Esophagus muscularis mucosa (tissue), 4 donors: ENCODE results near the gene KLHL3.

Experiments used
- EP300 ChIP-seq: sonication (generic); formaldehyde crosslinking; IDR thresholded peaks from one replicate; pipeline ENCODE4 v1.6.1; 2017; ENCODE audit warnings: antibody characterized with exemption
- POLR2A ChIP-seq: fragments of 450-650 bp; IDR thresholded peaks from one replicate; pipeline ENCODE4 v1.6.1; 2017; ENCODE audit warnings: antibody characterized with exemption, moderate library complexity, mild to moderate bottlenecking, low read depth
- POLR2AphosphoS5 ChIP-seq, 2 donors: sonication (generic); formaldehyde crosslinking; IDR thresholded peaks; one replicate each; pipeline ENCODE4 v1.6.1; 2017; ENCODE audit warnings: antibody characterized with exemption in 2 of 2
- TF ChIP-seq, protein P1 (sequence below), 3 experiments: fragments of 200-600 bp in 2 of 3; fragments of 450-650 bp in 1 of 3; sonication (generic) in 2 of 3; IDR thresholded peaks; one replicate each; pipeline ENCODE4 v1.5.1; 2017 to 2019; ENCODE audit warnings: antibody characterized with exemption in 3 of 3, mild to moderate bottlenecking in 2 of 3, moderate library complexity in 1 of 3

GRCh38 chr5:137638841-137639240, 97.0 kb downstream of the KLHL3 start:
- TF ChIP-seq, protein P1, sequence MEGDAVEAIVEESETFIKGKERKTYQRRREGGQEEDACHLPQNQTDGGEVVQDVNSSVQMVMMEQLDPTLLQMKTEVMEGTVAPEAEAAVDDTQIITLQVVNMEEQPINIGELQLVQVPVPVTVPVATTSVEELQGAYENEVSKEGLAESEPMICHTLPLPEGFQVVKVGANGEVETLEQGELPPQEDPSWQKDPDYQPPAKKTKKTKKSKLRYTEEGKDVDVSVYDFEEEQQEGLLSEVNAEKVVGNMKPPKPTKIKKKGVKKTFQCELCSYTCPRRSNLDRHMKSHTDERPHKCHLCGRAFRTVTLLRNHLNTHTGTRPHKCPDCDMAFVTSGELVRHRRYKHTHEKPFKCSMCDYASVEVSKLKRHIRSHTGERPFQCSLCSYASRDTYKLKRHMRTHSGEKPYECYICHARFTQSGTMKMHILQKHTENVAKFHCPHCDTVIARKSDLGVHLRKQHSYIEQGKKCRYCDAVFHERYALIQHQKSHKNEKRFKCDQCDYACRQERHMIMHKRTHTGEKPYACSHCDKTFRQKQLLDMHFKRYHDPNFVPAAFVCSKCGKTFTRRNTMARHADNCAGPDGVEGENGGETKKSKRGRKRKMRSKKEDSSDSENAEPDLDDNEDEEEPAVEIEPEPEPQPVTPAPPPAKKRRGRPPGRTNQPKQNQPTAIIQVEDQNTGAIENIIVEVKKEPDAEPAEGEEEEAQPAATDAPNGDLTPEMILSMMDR (IDR thresholded peaks at IDR 0.05), result no peak
- no peak for TF ChIP-seq POLR2A
- TF ChIP-seq EP300, result no peak
- no peak for TF ChIP-seq POLR2AphosphoS5 (IDR thresholded peaks at IDR 0.05)
